ENCODE measurements around the gene SMCHD1.
"Not testable (repeated sequence)": the region's sequence is repeated elsewhere in the genome, so short reads cannot be mapped to it uniquely, and the experiment has no call there.

Gene SMCHD1

GRCh38 chr18:2656981-2657512, 1.5 kb downstream of the SMCHD1 start:
- DNase-seq (ENCODE audit: low spot score), result no peak
- peak; percentile 55 for FAIRE-seq

DNA sequence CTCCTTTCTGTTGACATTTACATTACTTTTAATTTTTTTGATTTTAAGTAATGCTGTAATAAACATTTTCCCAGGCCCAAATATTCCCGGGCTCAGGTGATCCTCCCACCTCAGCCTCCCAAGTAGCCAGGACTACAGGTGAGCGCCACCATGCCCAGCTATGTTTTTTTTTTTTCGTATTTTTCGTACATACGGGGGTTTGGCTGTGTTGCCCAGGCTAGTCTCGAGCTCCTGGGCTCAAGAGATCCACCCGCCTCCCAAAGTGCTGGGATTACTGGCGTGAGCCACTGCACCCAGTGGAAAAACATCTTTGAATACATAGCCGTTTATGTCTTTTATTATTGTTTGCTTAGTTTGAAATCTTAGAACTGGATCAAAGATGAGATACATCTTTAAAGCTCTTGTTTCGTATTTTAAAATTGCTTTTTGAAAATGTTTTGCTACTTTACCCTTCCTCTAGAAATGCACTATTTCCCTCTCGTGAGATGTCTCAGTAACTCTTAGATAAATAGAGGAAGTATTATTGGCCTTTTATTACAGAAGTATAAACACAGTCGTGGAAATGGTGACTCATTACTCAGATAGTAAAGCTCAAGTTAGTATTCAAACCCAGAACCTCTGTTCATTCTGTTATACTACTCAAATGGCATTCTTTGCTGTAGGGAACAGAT, 2.4 kb downstream of the SMCHD1 start:
- FAIRE-seq, result no peak
- DNase-seq (ENCODE audit: low spot score), result no peak

DNA sequence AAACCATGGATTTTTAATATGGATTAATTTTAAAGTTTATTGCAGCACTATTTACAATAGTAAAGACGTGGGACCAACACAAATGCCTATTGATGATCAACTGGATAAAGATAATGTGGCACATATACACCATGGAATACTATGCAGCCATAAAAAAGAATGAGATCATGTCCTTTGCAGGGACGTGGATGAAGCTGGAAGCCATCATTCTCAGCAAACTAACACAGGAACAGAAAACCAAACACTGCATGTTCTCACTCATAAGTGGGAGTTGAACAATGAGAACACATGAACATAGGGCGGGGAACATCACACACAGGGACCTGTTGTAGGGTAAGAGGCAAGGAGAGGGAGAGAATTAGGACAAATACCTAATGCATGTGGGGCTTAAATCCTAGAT, 5.3 kb downstream of the SMCHD1 start:
- DNase-seq (ENCODE audit: low spot score); FAIRE-seq: not testable (repeated sequence)

DNA sequence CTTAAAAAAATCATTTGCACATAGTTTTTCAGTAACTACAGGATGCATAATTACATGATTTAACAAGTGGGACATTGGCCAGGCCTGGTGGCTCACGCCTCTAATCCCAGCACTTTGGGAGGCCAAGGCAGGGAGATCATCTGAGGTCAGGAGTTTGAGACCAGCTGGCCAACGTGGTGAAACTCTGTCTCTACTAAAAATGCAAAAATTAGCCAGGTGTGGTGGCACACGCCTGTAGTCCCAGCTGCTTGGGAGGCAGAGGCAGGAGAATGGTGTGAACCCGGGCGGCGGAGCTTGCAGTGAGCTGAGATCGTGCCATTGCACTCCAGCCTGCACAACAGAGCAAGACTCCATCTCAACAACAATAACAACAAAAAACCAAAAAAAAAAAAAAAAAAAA, 6.8 kb downstream of the SMCHD1 start:
- FAIRE-seq; DNase-seq (ENCODE audit: low spot score): not testable (repeated sequence)

DNA sequence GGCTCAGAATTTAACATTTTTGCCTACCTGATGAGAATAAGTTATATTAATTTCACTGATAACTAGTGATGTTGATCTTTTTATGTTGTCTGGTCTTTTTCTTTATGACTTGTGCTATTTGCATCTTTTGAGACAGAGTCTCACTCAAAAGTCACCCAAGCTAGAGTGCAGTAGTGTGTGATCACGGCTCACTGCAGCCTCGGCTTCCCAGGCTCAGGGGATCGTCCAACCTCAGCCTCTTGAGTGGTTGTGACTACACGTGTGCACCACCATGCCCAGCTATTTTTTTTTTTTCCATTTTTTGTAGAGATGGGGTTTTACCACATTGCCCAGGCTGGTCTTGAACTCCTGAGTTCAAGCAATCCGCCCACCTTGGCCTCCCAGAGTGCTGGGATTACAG, 7.5 kb downstream of the SMCHD1 start:
- no peak for DNase-seq (ENCODE audit: low spot score)
- peak; percentile 53 for FAIRE-seq

DNA sequence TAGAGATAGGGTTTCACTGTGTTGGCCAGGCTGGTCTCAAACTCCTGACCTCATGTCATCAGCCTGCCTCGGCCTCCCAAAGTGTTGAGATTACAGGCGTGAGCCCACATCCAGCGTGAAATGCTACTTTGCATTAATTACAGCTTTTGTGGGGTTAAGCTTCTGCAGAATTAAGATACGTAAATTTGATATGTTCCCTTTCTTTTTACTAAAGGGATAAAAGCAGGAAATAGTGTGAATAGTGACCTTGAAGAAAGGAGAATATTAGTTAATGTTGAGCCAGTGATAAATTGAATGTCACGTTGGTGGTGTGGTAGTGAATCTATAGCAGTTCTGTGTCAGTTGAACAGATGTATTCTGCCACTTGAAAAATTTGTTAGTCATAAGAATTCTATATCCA, 16.9 kb downstream of the SMCHD1 start:
- no peak for DNase-seq (ENCODE audit: low spot score)
- no peak for FAIRE-seq

- DNase-seq (ENCODE audit: low spot score), result no peak
- peak; percentile 77 for FAIRE-seq
Observed at GRCh38 chr18:2672872-2673271, 17.3 kb downstream of the SMCHD1 start.

DNA sequence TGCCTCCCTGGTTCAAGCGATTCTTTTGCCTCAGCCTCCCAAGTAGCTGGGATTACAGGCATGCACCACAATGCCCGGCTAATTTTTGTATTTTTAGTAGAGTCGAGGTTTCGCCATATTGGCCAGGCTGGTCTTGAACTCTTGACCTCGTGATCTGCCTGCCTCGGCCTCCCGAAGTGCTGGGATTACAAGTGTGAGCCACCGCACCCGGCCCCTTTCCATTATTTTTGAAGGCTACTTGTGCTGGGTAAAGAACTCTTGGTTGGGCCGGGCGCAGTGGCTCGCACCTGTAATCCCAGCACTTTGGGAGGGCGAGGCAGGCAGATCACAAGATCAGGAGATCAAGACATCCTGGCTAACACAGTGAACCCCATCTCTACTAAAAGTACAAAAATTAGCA, 23.4 kb downstream of the SMCHD1 start:
- DNase-seq (ENCODE audit: low spot score); FAIRE-seq: not testable (repeated sequence)

- DNase-seq (ENCODE audit: low spot score), result no peak
- no peak for FAIRE-seq
Observed at GRCh38 chr18:2680216-2680792, 24.8 kb downstream of the SMCHD1 start.

GRCh38 chr18:2681993-2682603, 26.6 kb downstream of the SMCHD1 start:
- no peak for FAIRE-seq

DNA sequence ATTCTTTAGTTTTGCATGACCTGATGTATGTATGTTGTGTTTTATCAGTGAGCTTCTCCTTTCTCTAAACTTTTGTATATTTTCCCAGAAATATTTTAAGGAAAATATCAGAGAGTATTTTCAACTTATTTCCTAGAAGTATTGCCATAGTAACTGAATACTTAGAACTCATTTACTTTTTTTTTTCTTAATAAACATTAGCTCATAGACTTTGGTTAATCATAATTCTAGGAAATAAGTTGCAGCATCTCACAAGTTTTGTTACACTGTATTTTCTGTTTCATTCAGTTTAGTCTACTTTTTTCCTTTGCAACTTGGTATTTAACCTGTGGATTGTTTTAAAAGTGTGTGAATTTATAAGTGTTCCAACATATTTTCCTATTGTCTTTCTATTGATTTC, 27.5 kb downstream of the SMCHD1 start:
- FAIRE-seq (no peak), DNase-seq (ENCODE audit: low spot score) (no peak)

More at GRCh38 chr18:2681993-2682603, 26.6 kb downstream of the SMCHD1 start:
- DNase-seq (ENCODE audit: low spot score), result no peak

- peak; percentile 92 for FAIRE-seq
- no peak for DNase-seq (ENCODE audit: low spot score)
Observed at GRCh38 chr18:2686349-2686968, 30.9 kb downstream of the SMCHD1 start.

DNA sequence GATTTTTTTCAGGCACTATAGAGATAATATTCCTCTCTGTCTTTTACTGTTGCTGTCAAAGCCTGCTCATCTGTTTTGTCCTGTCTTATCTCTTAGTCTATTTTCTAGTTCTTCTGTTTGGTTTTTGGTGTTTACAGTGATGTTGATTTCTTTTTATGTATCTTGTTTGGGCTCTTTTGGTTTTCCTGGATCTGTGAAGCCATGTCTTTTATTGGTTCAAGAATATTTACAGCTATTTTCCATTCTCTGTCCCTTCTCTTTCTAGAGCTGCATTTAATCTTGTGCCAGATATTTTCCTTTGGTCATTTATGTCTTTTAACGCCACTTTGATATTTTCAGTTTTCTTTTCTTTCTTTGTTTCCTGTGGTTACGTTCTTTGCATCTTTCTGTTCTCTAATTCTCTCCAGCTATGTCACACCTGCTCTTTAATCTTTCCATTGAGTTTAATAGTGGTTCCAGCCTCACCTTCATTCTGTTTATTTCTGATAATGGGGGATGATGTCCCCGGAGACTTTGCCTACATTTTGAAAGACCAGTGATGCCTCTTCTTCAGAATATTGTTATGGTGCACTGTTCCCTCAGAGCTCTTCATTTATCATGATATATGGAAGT, 32.0 kb downstream of the SMCHD1 start:
- DNase-seq (ENCODE audit: low spot score), result no peak

DNA sequence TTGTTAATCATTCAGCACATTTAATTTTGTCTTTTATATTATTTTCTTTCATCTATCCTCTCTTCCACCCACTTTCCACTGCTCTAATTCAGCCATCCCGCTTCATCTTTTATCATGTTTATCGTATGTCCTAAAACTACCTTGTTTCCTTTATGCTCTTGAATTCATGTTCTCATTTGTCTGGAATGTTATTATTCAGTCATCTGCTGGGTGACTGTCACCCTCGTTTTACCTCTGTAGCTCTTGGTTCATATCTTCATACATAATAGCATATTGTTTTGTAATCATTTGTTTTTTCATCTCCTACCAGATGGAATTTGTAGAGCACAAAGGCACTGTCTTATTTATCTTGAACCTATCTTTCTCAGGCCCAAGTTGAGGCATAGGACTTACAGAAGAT, 37.0 kb downstream of the SMCHD1 start:
- FAIRE-seq (peak; percentile 84), DNase-seq (ENCODE audit: low spot score) (no peak)

More for the DNA sequence above, 32.0 kb downstream of the SMCHD1 start:
- peak; percentile 73 for FAIRE-seq

DNA sequence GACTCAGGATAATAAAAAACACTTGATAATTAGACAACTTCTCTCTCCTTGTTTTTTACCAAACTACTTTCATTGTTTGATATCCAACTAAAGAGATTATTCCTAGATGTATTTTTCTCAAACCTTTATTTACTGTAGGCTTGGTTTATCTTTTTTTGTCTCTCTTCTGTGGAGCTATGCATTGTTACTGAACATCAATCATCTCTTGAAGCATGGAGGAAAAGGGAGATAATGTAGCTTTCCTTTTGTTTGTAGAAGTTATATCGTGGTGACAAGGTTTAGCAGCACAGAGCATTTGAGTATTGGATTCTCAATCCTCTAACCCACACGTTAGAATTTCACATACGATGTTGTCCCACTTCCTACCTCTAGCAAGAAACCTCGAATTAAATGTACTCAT, 41.7 kb downstream of the SMCHD1 start:
- FAIRE-seq (no peak), DNase-seq (ENCODE audit: low spot score) (no peak)

DNA sequence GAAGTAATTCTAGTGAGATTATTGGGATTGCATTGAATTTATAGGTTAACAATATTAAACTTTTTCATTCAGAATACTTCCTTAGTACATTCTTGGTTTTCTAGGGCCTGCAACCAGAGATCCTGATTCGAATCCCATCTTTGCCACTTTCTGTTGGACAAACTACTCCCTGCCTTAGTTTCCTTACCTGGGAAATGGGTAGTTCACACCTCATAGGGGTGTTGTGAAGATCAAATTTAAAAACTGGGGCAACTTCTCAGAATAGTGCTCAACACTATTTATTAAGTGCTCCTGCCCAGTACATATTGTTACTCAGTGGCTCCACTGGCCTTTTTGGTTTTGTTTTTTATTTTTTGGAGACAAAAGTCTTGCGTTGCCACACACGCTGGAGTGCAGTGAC, 43.5 kb downstream of the SMCHD1 start:
- peak; percentile 32 for FAIRE-seq
- DNase-seq (ENCODE audit: low spot score), result no peak

- FAIRE-seq (peak; percentile 86), DNase-seq (ENCODE audit: low spot score) (no peak)
Observed at GRCh38 chr18:2704541-2704940, 49.0 kb downstream of the SMCHD1 start.

DNA sequence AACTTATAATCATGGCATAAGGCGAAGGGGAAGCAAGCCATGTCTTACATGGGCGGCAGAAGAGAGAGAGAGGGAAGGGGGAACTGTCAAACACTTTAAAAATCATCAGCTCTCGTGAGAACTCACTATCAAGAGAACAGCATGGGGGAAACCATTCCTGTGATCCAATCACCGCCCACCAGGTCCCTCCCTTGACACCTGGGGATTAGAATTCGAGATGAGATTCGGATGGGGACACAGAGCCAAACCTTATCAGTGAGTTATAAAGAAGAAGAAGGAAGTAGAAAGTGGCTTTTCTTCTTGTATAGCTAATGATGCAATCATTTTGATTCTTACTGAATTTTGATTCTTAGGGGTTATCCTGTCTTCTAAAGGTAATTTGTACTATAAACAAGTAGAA, 51.4 kb downstream of the SMCHD1 start:
- no peak for FAIRE-seq

GRCh38 chr18:2707551-2708168, 52.1 kb downstream of the SMCHD1 start:
- FAIRE-seq (no peak), DNase-seq (ENCODE audit: low spot score) (no peak)

More for the DNA sequence above, 51.4 kb downstream of the SMCHD1 start:
- DNase-seq (ENCODE audit: low spot score), result no peak

DNA sequence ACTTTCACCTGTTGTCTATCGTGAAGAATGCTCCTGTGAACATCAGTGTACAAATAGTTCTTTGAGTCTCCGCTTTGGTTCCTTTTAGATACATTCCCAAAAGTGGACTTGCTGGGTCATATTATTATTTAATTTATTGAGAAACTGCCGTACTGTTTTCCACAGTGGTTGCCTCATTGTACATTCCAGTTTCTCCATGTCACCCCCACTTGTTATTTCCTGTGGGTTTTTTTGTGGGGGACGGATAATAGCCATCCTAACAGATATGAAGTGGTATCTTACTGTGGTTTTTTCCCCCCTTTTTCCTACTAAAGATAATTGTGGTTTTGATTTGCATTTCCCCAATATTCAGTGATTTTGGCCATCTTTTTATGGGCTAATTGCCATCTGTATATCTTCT, 53.8 kb downstream of the SMCHD1 start:
- no peak for FAIRE-seq
- no peak for DNase-seq (ENCODE audit: low spot score)

GRCh38 chr18:2714140-2714539, 58.6 kb downstream of the SMCHD1 start:
- DNase-seq (ENCODE audit: low spot score), result no peak
- no peak for FAIRE-seq

All from urothelium cell line (cell line).